GM12865 (cell line): ENCODE data around the gene TNC.

Source experiments
- DNase-seq: peaks from one replicate; pipeline ENCODE4 v3.0.0; 2010; ENCODE audit warnings: low read depth
- H3K4me3 ChIP-seq: 2 replicates; pipeline ENCODE4 v1.5.1; 2011; ENCODE audit warnings: mild to moderate bottlenecking, low read depth, low read length, control low read depth
- TF ChIP-seq, protein P1 (sequence below): IDR thresholded peaks from 2 replicates; pipeline ENCODE4 v1.5.1; 2011; ENCODE audit warnings: low read length, control low read depth, low read depth, inconsistent platforms; ENCODE audit not compliant: insufficient read depth; ENCODE audit errors: missing control alignments

The TNC gene

DNA sequence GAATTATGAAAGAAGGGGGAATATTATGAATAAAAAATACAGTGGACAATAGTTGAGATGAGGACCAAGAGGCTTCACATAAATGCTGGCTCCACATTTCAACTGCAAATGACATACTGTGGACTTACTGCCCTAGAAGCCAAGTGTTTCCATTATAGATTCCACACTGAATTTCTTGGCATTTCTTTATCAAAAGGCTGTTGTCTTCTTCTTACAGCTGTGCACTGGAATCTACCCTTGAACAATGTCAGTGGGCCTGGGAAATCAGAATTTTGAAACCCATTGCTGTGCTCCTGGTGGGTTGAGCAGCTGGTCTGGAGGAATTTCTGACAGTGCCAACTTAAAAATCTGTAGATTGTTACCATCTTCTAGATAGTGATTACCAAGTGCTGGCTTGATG, 49.9 kb downstream of the TNC start:
- no peak overlapping the region for H3K4me3 ChIP-seq
- no peak for DNase-seq
- TF ChIP-seq, protein P1, sequence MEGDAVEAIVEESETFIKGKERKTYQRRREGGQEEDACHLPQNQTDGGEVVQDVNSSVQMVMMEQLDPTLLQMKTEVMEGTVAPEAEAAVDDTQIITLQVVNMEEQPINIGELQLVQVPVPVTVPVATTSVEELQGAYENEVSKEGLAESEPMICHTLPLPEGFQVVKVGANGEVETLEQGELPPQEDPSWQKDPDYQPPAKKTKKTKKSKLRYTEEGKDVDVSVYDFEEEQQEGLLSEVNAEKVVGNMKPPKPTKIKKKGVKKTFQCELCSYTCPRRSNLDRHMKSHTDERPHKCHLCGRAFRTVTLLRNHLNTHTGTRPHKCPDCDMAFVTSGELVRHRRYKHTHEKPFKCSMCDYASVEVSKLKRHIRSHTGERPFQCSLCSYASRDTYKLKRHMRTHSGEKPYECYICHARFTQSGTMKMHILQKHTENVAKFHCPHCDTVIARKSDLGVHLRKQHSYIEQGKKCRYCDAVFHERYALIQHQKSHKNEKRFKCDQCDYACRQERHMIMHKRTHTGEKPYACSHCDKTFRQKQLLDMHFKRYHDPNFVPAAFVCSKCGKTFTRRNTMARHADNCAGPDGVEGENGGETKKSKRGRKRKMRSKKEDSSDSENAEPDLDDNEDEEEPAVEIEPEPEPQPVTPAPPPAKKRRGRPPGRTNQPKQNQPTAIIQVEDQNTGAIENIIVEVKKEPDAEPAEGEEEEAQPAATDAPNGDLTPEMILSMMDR, result no peak

DNA sequence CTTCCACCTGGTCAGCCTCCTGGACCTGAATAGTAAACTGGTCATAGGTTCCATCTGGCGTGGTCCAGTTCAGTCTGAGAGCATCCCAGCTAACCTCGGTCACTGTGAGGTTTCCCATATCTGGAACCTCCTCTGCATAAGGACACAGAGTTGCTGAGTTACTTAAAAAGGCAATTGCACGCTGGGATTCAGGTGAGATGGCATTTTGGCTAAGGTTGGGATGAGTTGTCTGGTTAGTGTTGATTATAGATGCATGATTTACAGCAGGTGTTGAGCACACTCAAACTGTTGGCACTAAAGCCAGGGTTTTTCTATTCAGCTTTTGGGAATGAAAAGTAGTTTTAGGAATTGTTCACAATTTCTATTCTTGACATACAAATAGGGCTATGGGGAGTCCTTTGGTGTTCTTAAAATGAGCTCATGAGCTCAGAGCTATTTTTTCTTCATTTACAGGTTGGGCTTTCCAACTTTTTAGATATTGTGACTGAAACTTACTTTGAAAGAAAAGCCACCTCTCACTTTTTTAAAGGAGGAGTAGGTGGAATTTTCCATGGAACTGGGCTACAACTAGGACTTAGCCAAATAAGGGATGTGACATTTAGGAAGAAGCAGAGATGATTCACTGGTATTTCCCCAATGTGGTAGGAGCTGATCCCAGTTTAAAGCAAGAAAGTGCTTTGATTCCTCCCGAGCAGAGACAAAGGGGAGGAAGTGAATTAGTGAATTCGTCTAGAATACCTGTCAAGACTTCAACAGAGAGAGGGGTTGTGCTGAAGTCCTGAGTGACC, 54.7 kb downstream of the TNC start:
- H3K4me3 ChIP-seq, result no peak overlapping the region
- no peak for DNase-seq
- TF ChIP-seq, protein P1, result no peak

DNA sequence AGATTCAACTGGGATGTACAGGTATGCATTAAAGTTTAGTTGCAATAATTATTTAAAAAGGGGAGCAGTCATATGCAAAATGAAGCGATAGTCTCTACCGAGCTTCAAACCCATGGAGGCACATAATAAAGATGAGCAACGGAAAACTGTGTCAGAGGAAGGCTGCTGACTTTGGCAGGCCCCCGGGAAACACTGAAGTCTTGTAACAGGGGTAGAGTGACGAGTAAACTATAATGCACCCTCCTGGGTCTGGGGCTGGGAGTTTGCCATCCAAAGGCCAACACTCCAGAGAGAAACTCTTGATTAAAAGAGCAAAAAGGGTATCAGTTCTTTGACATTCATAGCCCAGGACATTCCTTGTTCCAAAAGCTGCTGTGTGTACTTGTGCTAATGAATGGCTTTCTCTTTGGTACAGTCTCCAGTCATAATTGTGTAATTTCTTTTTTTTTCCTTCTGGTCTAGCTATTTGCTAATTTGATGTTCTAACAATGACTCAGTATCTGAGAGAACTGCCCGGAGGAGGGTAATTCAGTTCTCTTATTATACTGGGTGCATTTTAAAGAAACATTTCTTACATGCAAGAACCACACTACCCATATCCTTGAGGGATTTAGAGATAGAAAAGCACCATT, 59.2 kb downstream of the TNC start:
- no peak for DNase-seq
- TF ChIP-seq, protein P1, result no peak
- H3K4me3 ChIP-seq, result no peak overlapping the region

DNA sequence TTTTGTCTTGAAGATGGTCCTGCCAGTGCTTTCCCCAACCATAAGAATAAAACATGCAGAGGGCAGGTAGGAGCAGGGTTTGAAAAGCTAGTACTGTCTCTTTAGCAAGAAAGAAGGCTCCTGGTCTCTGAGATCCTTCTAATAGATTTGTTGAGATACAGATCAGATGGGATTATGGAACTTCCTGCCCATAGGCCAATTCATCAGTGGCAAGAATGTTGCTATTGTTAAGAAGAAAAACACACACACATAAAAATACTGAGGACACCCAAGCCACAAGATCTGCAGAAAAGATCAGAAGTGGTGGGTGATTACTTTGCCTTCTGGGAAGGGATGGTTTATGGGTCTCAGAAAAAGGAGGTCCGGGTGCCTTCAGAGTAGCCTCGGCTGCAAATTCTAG, 59.8 kb downstream of the TNC start:
- TF ChIP-seq, protein P1, result no peak
- no peak overlapping the region for H3K4me3 ChIP-seq
- no peak for DNase-seq

DNA sequence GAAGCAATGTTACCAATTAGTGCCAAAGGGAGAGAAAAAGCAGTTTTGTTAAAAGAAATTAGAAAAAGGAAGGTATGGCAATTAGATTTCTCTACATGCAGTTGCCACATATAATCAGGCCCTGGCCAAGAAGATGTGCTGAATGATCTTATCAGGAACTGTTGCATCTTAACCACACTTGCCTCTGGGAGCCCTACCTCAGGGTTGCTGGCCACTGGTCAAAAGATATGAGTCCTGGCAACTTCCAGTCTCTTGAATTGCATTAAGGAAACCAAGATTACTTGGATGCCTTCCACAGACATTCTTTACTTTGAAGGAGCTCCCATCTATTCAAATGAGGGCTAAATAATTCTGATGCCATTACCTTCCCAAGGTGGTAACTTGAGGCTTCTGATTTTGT, 60.4 kb downstream of the TNC start:
- no peak for DNase-seq

DNA sequence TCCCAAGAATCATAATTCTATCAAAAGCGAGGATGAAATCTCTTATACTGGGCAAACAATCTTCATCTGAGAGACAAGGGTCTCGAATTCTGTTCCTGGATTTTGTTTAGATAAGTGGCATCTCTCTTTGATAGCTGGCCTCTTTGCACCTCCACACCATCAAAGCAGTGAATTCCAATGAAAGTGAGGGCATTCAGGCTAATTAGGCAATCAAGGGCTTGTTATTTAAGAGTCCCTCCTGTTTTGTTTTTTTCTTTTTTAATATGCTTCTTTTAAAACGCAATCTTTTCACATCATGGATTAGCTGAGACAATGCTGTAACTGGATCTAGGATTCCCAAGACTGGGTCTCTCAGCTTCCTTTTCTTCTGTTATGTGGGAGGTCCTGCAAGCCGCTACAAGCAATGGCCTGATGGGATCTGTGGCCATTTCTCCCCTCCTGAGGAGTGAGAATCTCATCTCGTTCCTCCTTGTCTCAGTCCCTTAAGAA, 67.9 kb downstream of the TNC start:
- DNase-seq, result no peak
- TF ChIP-seq, protein P1, result no peak
- H3K4me3 ChIP-seq, result no peak overlapping the region

More for the DNA sequence above, 60.4 kb downstream of the TNC start:
- H3K4me3 ChIP-seq, result no peak overlapping the region
- TF ChIP-seq, protein P1, result no peak
